Stomach (tissue), 4 donors: Measurements from ENCODE around the gene DOCK3.

Source experiments
- POLR2AphosphoS5 ChIP-seq, 3 donors: sonication (generic); formaldehyde crosslinking; IDR thresholded peaks; one replicate each; pipeline ENCODE4 v1.6.1; 2016; ENCODE audit warnings: antibody characterized with exemption in 3 of 3
- TF ChIP-seq, protein P1 (sequence below), 7 experiments: fragments of 450-650 bp in 4 of 7; fragments of 200-600 bp in 3 of 7; sonication (generic) in 3 of 7; IDR thresholded peaks; one replicate each; pipeline ENCODE4 v1.5.1; 2016 to 2019; ENCODE audit warnings: antibody characterized with exemption in 7 of 7, control low read depth in 2 of 7, mild to moderate bottlenecking in 1 of 7

GRCh38 chr3:51382076-51382745 is 707.5 kb downstream of the DOCK3 start:
- TF ChIP-seq, protein P1, sequence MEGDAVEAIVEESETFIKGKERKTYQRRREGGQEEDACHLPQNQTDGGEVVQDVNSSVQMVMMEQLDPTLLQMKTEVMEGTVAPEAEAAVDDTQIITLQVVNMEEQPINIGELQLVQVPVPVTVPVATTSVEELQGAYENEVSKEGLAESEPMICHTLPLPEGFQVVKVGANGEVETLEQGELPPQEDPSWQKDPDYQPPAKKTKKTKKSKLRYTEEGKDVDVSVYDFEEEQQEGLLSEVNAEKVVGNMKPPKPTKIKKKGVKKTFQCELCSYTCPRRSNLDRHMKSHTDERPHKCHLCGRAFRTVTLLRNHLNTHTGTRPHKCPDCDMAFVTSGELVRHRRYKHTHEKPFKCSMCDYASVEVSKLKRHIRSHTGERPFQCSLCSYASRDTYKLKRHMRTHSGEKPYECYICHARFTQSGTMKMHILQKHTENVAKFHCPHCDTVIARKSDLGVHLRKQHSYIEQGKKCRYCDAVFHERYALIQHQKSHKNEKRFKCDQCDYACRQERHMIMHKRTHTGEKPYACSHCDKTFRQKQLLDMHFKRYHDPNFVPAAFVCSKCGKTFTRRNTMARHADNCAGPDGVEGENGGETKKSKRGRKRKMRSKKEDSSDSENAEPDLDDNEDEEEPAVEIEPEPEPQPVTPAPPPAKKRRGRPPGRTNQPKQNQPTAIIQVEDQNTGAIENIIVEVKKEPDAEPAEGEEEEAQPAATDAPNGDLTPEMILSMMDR (IDR thresholded peaks at IDR 0.05), result no peak
- no peak for TF ChIP-seq POLR2AphosphoS5 (IDR thresholded peaks at IDR 0.05)
